Loucy (cell line): Measurements from ENCODE around the gene KLHDC10.

ENCODE experiments used
- CTCF ChIP-seq: fragments of 200-600 bp; sonication (generic); conservative IDR thresholded peaks from 2 replicates; pipeline ENCODE4 v1.5.1; 2014; ENCODE audit warnings: mild to moderate bottlenecking, antibody characterized with exemption, low read length
- EZH2phosphoT487 ChIP-seq: fragments of 200-600 bp; IDR thresholded peaks from 2 replicates; pipeline ENCODE4 v1.6.1; 2018; ENCODE audit warnings: antibody characterized with exemption, mild to moderate bottlenecking, moderate library complexity, borderline replicate concordance

GRCh38 chr7:130139193-130139960 lies 69.0 kb downstream of the KLHDC10 start:
- TF ChIP-seq CTCF, result no peak
- no peak for TF ChIP-seq EZH2phosphoT487
